DMS53 treated with DMSO at 0.1 percent for 48 hours (cell line): ENCODE measurements around the gene RNF215.

Experiments used
- DNase-seq: peaks from one replicate; lab custom pipeline; 2025; ENCODE audit not compliant: unreplicated experiment; lab: John Stamatoyannopoulos, UW

Gene RNF215

GRCh38 chr22:30386960-30387827 is at the start of gene RNF215:
Gene RNF215 (minus strand): TSS chr22:30387411. CDS start chr22:30387313, 98 bp downstream.
- DNase-seq, result no peak

- no peak for DNase-seq
These were observed 49.0 kb upstream of the RNF215 start for GRCh38 chr22:30436196-30436595.

- no peak for DNase-seq
These were observed 48.5 kb upstream of the RNF215 start for GRCh38 chr22:30435674-30436126.

GRCh38 chr22:30434843-30435242 is 47.6 kb upstream of the RNF215 start:
- DNase-seq, result no peak

GRCh38 chr22:30433773-30434172 is 46.6 kb upstream of the RNF215 start:
- DNase-seq, result no peak

DNA sequence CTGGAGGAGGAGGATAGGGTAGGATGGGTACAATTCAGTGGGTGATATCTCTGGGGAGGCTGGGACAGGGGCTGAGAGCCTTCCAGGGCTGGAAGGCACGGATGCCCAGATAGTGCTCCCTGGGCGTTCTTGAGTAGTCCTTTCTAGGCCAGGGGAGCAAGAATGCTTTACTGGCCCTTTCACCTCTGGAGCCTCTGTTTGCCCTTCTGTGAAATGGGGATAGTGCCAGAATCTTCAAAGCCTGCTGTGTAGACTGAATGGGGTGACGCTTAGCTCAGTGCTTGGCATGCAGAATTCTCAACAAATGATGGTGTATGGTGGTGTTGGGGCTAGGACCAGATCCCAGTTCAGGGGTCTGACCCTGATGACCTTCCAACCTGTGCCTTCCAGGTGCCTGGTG is 46.0 kb upstream of the RNF215 start:
- DNase-seq, result no peak

DNA sequence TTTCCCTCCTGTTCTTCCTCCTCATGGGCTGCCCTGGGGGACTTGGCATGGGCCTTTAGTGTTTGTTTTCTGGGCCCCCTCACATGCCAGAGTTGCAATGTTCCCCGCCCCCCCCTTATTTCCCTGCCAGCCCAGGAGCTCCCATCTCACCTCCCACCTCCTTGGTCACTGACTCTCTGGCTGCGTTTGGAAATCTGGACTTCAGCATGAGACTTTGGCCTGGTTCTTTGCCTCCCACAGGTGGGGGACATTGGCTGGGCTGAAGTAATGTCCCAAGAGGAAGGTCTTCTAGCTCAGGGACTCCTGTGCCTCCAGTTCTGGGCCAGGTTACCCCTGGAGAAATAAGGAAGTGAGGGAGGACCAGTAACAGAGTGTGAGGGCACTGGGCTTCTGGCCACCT is 45.3 kb upstream of the RNF215 start:
- DNase-seq, result no peak

DNA sequence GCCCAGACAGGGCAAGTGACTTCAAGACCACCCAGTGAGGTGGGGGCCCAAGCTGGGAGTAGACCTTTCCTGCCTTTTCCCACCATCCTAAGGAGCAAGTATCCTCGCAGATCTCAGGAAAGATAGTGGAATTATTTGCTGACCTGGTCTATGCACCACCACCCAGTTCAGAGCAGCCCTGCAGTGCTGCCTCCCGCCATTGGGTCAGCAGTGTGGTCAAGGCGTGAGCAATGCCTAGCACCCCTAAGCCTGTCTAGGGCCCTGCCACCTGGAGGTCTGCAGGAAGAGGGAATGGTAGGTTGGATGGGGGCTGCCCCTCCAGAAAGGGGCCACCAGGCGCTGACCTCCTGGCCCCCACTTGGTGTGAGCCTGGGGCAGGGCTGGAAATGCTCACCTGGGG is 44.9 kb upstream of the RNF215 start:
- DNase-seq, result no peak

GRCh38 chr22:30430933-30431332 is 43.7 kb upstream of the RNF215 start:
- no peak for DNase-seq

DNA sequence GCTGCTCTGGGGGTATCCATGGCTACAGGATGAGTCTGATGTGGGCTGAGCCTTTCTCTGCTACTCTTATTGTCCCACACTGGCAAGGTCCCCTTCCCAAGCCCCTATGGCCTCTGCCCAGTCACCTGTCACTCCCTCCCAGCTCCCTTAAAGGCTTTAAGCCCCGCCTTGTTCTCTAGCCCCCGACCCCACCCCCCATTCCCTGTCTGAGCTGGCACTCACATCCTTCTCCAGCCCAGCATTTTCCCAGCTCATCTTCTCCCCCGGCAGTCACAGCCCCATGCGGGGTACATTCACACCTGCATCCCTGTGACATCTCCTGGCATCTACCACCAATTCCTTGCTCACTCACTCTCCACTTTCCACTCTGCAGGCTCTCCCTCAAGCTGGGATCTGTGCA is 42.7 kb upstream of the RNF215 start:
- DNase-seq, result no peak

- DNase-seq, result no peak
These were observed 40.7 kb upstream of the RNF215 start for GRCh38 chr22:30427871-30428270.

DNA sequence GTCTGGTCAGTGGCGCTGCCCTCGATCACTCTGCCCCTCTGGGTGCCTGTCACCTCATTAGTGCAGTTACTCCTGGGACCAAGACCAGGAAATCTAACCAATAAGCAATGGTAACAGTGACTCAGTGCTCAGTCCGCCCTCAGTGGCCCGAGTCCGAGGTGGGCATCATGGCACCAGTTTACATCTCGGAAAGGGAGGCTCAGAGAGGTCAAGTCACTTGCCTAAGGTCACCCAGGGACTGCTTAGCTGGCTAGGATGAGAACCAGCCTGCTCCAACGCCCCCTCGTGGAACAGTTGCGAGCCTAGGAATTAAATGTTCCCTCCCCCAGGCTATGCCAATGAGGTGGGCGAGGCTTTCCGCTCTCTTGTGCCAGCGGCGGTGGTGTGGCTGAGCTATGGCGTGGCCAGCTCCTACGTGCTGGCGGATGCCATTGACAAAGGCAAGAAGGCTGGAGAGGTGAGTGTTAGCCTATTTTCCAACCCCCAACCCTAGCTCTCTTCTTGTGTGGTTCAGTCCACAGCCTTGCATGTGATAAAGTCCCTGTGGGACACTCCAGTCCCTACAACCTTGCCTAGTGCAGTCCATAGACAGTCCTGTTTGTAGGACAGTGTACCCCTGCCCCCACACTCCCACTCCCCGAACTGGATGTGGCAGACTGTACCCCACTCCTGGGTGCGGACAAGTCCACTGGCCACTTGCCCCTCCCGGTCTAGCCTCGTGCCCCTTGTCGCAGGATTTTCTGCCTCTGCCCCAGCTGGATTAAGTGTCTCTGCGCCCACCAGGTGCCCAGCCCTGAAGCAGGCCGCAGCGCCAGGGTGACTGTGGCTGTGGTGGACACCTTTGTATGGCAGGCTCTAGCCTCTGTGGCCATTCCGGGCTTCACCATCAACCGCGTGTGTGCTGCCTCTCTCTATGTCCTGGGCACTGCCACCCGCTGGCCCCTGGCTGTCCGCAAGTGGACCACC is 39.5 kb upstream of the RNF215 start:
- peak; percentile 2 for DNase-seq

GRCh38 chr22:30425616-30426387 is 38.6 kb upstream of the RNF215 start, which contains the start of gene MTFP1:
Gene MTFP1 (plus strand): TSS chr22:30425768. CDS start chr22:30425880, 112 bp downstream.
- DNase-seq, result no peak

GRCh38 chr22:30425327-30425615 is 38.1 kb upstream of the RNF215 start:
- DNase-seq, result peak; percentile 15

- DNase-seq, result peak; percentile 18
These were observed 37.5 kb upstream of the RNF215 start for GRCh38 chr22:30424534-30425326.

DNA sequence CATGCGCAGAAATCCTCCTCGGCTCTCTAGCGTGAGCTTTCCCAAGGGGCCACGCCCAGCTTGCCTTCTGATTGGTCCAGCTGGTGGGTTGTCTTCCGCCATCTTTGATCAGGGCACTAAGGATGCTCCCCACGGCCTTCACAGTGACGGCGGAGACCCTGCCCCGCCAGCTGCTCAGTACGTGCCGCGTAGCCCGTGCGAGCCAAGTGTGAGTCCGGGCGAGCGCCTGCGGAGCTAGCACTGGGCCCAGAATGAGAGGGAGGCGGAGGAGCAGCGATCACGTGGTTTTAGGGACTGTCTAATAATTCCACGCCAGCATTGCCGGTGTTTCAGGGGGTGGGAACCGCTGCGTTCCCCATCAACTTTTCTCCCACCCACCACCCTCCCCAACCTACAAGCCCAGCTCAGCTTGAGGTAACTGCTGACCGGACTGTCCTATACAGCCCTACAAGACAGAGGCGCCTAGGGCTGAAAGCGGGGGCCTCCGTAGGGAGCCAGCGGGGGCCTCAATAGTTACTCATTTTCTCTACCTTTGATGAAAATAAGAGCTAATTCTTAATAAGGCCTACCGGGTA is 36.8 kb upstream of the RNF215 start:
- DNase-seq, result peak; percentile 85

DNA sequence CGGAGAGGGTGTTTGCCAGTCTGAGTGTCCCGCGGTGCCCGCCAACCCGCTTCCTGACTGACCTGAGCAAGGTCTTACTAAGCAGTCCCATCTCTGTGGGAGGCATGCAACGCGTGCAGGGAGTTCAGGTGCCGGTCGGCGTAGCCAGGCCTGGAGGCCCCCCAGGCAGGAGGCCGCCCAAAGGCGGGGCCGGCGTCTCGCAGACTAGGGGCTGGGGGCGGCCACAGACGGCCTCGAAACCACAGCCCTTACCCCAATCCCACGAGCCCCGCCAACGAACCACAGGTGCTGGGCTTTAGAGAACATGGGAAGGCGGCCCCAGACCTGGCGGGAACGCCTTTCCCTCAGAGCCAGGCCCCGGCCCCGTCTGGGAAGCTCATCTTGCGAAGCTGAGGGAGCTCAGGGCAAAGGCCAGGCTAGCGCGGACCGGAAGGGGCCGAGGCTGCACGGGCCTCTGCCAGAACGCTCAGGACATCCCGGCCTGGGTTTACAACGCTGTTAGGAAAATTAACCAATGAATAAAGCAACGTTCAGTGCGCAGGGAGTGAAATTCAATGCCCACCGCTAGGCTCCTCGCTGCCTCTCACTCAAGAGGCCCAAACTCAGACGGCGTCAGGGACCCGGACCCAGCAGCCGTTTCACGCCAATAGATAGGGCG is 36.2 kb upstream of the RNF215 start:
- peak; percentile 3 for DNase-seq

DNA sequence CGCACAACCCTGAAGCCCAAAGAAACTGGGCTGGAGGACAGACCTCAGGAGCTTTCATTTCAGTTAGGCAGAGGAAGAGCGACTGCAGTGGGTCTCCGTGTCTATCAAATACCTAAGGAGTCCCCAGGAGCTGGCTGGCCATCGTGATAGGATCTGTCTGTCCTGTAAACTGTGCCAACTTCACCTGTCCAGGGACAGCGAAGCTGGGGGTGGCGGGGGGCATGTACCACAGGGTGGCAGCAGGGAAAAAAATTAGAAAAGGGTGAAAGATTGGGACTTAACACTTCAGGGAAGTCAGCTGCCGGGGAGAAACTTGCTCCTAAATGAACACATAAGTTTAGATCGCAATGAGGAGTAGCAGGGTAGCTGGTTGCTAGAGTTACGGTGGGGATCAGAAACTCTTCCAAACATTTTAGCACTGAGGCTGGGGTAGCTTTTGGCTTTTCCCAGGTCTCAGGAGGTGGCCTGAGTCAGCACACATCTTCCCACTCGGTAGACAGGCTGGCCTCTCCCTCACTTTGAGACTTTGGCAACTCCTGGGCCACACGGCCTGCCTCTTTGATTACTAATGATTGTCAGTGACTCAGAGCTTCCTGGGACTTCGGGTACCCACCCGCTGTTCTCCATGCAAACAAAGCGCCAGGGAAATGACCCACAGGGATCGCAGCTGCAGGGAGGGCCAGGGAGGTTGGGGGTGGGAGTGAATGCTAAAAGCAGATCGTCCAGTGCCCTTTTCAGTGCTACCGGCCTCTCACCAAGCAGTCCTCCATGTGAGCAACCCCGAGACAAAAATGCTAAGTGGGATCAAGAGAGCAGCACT is 35.5 kb upstream of the RNF215 start:
- DNase-seq, result peak; percentile 1
